K562 (cell line): ENCODE results near the gene TBL1XR1. TPM values are rescaled to one million over a fixed set of nuclear protein-coding genes. Genes with fewer than 3 reads are reported as not detected.

ENCODE experiments used
- ATAC-seq: fragments of 200-7000 bp; cut with Tn5 transposase; 3 replicates; pipeline ENCODE4 v1.9.1; 2020; ENCODE audit warnings: moderate library complexity
- BruUV-seq: library from RNA; stranded (reverse); fragments of 400-500 nt; replicated peaks from 2 replicates; lab custom pipeline; 2021; lab: Mats Ljungman, UMichigan
- CTCF ChIA-PET: fragments of 300-600 bp; formaldehyde crosslinking; extraction: SDS; loops from one replicate; lab custom pipeline; 2021; ENCODE audit warnings: low intra/inter-chr PET ratio; lab: Yijun Ruan, JAX
- POLR2A ChIA-PET: fragments of 300-600, 350-650 bp; sonication (Branson Sonifier 250); formaldehyde crosslinking; extraction: SDS; loops from one replicate; lab custom pipeline; 2021; ENCODE audit warnings: antibody characterized with exemption, inconsistent platforms; lab: Yijun Ruan, JAX
- DNase-seq, 4 experiments: peaks; one replicate each; pipeline versions ENCODE4 v3.0.0 to v3.0.0-alpha.2; 2011 to 2018; ENCODE audit warnings: low spot score in 3 of 4, mixed read lengths in 3 of 4; ENCODE audit errors: extremely low read depth in 1 of 4
- FAIRE-seq: peaks from 2 replicates; lab custom pipeline; 2011; peaks lifted over from hg19 to GRCh38; lab: Jason Lieb, UNC
- H2AFZ ChIP-seq: 2 replicates; pipeline ENCODE4 v1.6.0; 2011; ENCODE audit warnings: low read depth, low read length, control low read depth, inconsistent platforms
- H3K27ac ChIP-seq: fragments of 200-600 bp; 3 replicates; pipeline ENCODE4 v1.8.0; 2011; ENCODE audit warnings: low read depth, mild to moderate bottlenecking, control low read depth, inconsistent platforms, low read length, moderate library complexity, mixed read lengths; ENCODE audit errors: extremely low read depth
- H3K27me3 ChIP-seq, 2 experiments: fragments of 300-600 bp in 1 of 2; 2 replicates in 1 of 2; 3 replicates in 1 of 2; pipeline versions ENCODE4 v1.6.0 to v1.8.0; 2011; ENCODE audit warnings: inconsistent platforms in 2 of 2, low read length in 2 of 2, mild to moderate bottlenecking in 1 of 2, mixed read lengths in 1 of 2, moderate library complexity in 1 of 2; ENCODE audit not compliant: control insufficient read depth in 2 of 2, insufficient read depth in 2 of 2
- H3K36me3 ChIP-seq: fragments of 300-600 bp; 3 replicates; pipeline ENCODE4 v1.8.0; 2011; ENCODE audit warnings: mild to moderate bottlenecking, low read length, inconsistent platforms; ENCODE audit not compliant: control insufficient read depth, insufficient read depth
- H3K4me1 ChIP-seq, 2 experiments: fragments of 200-600 bp in 1 of 2; replicated peaks in 1 of 2; 2 replicates in 1 of 2; 3 replicates in 1 of 2; pipeline versions ENCODE4 v1.5.1 to v1.8.0; 2011; ENCODE audit warnings: inconsistent platforms in 2 of 2, low read length in 2 of 2, mild to moderate bottlenecking in 1 of 2, mixed read lengths in 1 of 2, moderate library complexity in 1 of 2; ENCODE audit not compliant: control insufficient read depth in 2 of 2, insufficient read depth in 2 of 2
- H3K4me2 ChIP-seq: 2 replicates; pipeline ENCODE4 v1.6.1; 2011; ENCODE audit warnings: low read length, control low read depth, inconsistent platforms, mixed read lengths; ENCODE audit not compliant: insufficient read depth
- H3K4me3 ChIP-seq: fragments of 200-600 bp; sonication (generic), shearing (Covaris generic); 2 replicates; pipeline ENCODE4 v1.5.1; 2016; ENCODE audit warnings: control low read depth, inconsistent platforms
- H3K79me2 ChIP-seq: fragments of 200-600 bp; 3 replicates; pipeline ENCODE4 v1.8.0; 2011; ENCODE audit warnings: low read length, inconsistent platforms; ENCODE audit not compliant: control insufficient read depth, insufficient read depth
- H3K9ac ChIP-seq, 2 experiments: 2 replicates each; pipeline versions ENCODE4 v1.6.0 to v1.6.1; 2011; ENCODE audit warnings: low read depth in 2 of 2, low read length in 2 of 2, control low read depth in 1 of 2, inconsistent platforms in 1 of 2, mild to moderate bottlenecking in 1 of 2, mixed read lengths in 1 of 2; ENCODE audit not compliant: insufficient read depth in 1 of 2
- H3K9me1 ChIP-seq: one replicate; pipeline ENCODE4 v1.6.0; 2011; ENCODE audit warnings: inconsistent platforms, mild to moderate bottlenecking, low read length, moderate library complexity; ENCODE audit not compliant: control insufficient read depth, insufficient read depth
- H3K9me3 ChIP-seq: replicated peaks from 2 replicates; pipeline ENCODE4 v1.5.1; 2011; ENCODE audit warnings: low read depth, low read length, inconsistent platforms; ENCODE audit not compliant: control insufficient read depth, insufficient read depth
- H4K20me1 ChIP-seq: replicated peaks from 2 replicates; pipeline ENCODE4 v1.6.1; 2011; ENCODE audit warnings: low read length, inconsistent platforms, mixed read lengths; ENCODE audit not compliant: control insufficient read depth, insufficient read depth
- BDP1 ChIP-seq: IDR thresholded peaks from 3 replicates; pipeline ENCODE4 v1.6.1; 2011; ENCODE audit not compliant: insufficient read length, insufficient read depth
- BRCA1 ChIP-seq, 2 experiments: fragments of 450-650 bp in 1 of 2; sonication (generic) in 1 of 2; formaldehyde crosslinking in 1 of 2; IDR thresholded peaks; 2 replicates each; pipeline versions ENCODE4 v1.5.0 to v1.6.1; 2017 to 2020; ENCODE audit warnings: mild to moderate bottlenecking in 1 of 2, missing genetic modification reagents in 1 of 2
- CSDE1 ChIP-seq, 2 experiments: fragments of 450-650 bp; IDR thresholded peaks; 2 replicates each; pipeline ENCODE4 v1.6.1; 2016; ENCODE audit warnings: mild to moderate bottlenecking in 1 of 2
- GATA2 ChIP-seq: sonication (generic); formaldehyde crosslinking; IDR thresholded peaks from 2 replicates; pipeline ENCODE4 v1.4.0; 2020; ENCODE audit warnings: mild to moderate bottlenecking, missing genetic modification reagents
- HIVEP1 ChIP-seq: fragments of 250-450 bp; sonication (Bioruptor Pico); IDR thresholded peaks from 2 replicates; pipeline ENCODE4 v1.4.0; 2020; ENCODE audit warnings: mild to moderate bottlenecking
- KLF16 ChIP-seq: IDR thresholded peaks from 2 replicates; pipeline ENCODE4 v1.6.1; 2016; ENCODE audit warnings: antibody characterized with exemption
- MXI1 ChIP-seq: IDR thresholded peaks from 2 replicates; pipeline ENCODE4 v1.6.1; 2011; ENCODE audit warnings: low read depth, mild to moderate bottlenecking, improper control_type of control experiment, low read length
- NBN ChIP-seq: fragments of 450-650 bp; IDR thresholded peaks from 2 replicates; pipeline ENCODE4 v1.6.1; 2016; ENCODE audit warnings: low read depth, mild to moderate bottlenecking
- NFE2 ChIP-seq: IDR thresholded peaks from 2 replicates; pipeline ENCODE4 v1.6.1; 2014; ENCODE audit warnings: antibody characterized with exemption, low read depth
- SRSF9 ChIP-seq: fragments of 200-400 bp; formaldehyde crosslinking; IDR thresholded peaks from 2 replicates; pipeline ENCODE4 v1.6.1; 2017; ENCODE audit warnings: low read depth, low read length, borderline replicate concordance
- ZFP1 ChIP-seq: fragments of 450-650 bp; formaldehyde crosslinking; IDR thresholded peaks from 2 replicates; pipeline ENCODE4 v1.4.0; 2020; ENCODE audit warnings: mild to moderate bottlenecking, mixed read lengths
- ZNF133 ChIP-seq: fragments of 250-450 bp; sonication (Bioruptor Pico); IDR thresholded peaks from 2 replicates; pipeline ENCODE4 v1.4.0; 2020; ENCODE audit warnings: mild to moderate bottlenecking
- ZNF212 ChIP-seq: fragments of 450-650 bp; formaldehyde crosslinking; IDR thresholded peaks from 2 replicates; pipeline ENCODE4 v1.4.0; 2020; ENCODE audit warnings: mild to moderate bottlenecking
- ZNF696 ChIP-seq: fragments of 250-450 bp; sonication (Bioruptor Pico); conservative IDR thresholded peaks from 2 replicates; pipeline ENCODE4 v1.4.0; 2020; ENCODE audit warnings: mild to moderate bottlenecking, moderate library complexity
- ZNF780A ChIP-seq: fragments of 250-450 bp; sonication (Bioruptor Pico); IDR thresholded peaks from 2 replicates; pipeline ENCODE4 v1.5.0; 2021; ENCODE audit warnings: mild to moderate bottlenecking
- ZSCAN29 ChIP-seq: fragments of 450-650 bp; IDR thresholded peaks from 2 replicates; pipeline ENCODE4 v1.6.1; 2017
- WGBS: fragments of 100-300 bp; shearing (Covaris generic); methylation state at CpG from one replicate; pipeline ENCODE4 v1.1.6; 2016; ENCODE audit warnings: low coverage, mixed read lengths; ENCODE audit not compliant: insufficient coverage; ENCODE audit errors: missing lambda C conversion rate; 5-methylcytosine and 5-hydroxymethylcytosine counted together
- in situ Hi-C: fragments of 300-500 bp; cut with MboI; formaldehyde crosslinking; loops from 4 replicates; pipeline ENCODE4 v1.15.0; 2018; ENCODE audit warnings: inconsistent platforms, mixed read lengths
- intact Hi-C: fragments of 100-400 bp; cut with micrococcal nuclease; formaldehyde crosslinking; loops from 2 replicates; pipeline ENCODE4 v1.14.2; 2022
- polyA plus RNA-seq, 8 experiments: library from polyadenylated mRNA; depleted of rRNA in 4 of 8; stranded (reverse) in 5 of 8; unstranded in 3 of 8; fragments of >200 nt; fragmentation: Nextera tagmentation in 2 of 8; fragmentation: Illumina TruSeq in 1 of 8; extraction: Ambion mirVana in 2 of 8; extraction: Trizol in 1 of 8; gene quantifications; 2 replicates each; pipeline versions ENCODE4 v1.2.1 to v1.2.3, GENCODE V29; 2011 to 2014; ENCODE audit warnings: inconsistent platforms in 1 of 8, missing spikeins in 1 of 8
- total RNA-seq, 7 experiments: library from RNA; depleted of rRNA in 6 of 7; stranded (reverse); fragments of >200 nt in 6 of 7; fragmentation: Illumina TruSeq in 2 of 7; extraction: Trizol in 2 of 7; gene quantifications; 2 replicates each; pipeline versions ENCODE4 v1.2.1 to v1.2.3, GENCODE V29; 2011 to 2021; ENCODE audit warnings: low replicate concordance in 1 of 7
- TF ChIP-seq, protein P1 (sequence below): fragments of 450-650 bp; IDR thresholded peaks from 2 replicates; pipeline ENCODE4 v1.6.1; 2014; ENCODE audit warnings: low read depth, mild to moderate bottlenecking, moderate library complexity, borderline replicate concordance
- TF ChIP-seq, protein P2 (sequence below): fragments of 450-650 bp; IDR thresholded peaks from 2 replicates; pipeline ENCODE4 v1.6.1; 2018; ENCODE audit warnings: mild to moderate bottlenecking, low read depth; ENCODE audit not compliant: partially characterized antibody
- TF ChIP-seq, protein P3 (sequence below), 2 experiments: fragments of 450-650 bp; IDR thresholded peaks; 2 replicates each; pipeline ENCODE4 v1.6.1; 2016

TBL1XR1 gene
- total and polyA plus RNA-seq, 9 of the 15 experiments (the other 6 are each of a cell fraction or from before 2014, with no cell fraction given): 19.6 to 171 (median 83.3) TPM

DNA sequence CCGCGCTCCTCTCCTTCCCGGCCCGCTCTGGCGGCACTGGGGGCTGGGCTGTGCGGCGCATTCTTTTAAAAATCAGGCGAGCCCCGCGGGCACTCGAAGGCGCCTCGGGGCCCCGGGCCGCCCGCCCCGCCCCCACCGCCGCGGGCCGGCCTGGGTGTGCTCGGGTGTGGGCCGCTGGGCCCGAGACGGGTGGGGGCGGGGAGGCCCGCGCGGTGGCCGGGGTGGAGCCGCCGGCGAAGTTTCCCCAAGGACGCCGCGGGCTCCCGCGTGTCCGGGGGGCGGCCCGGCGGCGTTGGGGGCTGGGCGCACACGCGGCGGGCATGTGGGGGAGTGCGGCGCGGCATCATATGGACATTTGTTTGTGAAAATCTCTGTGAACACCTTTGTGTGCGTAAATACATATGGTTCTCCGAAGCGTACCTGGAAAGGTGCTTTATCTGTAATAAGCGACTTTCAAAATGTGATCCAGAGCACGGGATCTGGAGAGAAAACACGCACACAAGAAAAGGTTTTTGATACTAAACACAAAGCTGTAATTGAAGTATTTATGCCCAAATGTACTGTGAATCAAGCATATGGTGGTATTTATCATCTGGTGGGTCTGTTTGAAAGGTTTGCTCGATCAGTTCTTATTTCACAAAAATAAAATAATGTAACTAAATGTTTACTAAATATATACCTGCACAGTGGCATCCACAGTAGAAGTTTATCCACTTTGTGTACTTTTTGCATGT, 612 bp upstream of the TBL1XR1 start:
- intact Hi-C loops: loop anchor here (1.0 to 10.0 kb wide), 3 partner anchors 84 to 277 kb away; no protein-coding TSS in a partner anchor
- H3K4me1 ChIP-seq: peaks cover 4 to 23% of the 10 kb centered on the region in 2 experiments; a peak in 4 of 5 replicates
- in situ Hi-C loops: loop anchor here (5.0 to 10.0 kb wide), 2 partner anchors 143 to 164 kb away; no protein-coding TSS in a partner anchor
- TF ChIP-seq HIVEP1 (CRISPR knock-in tag): no peak
- TF ChIP-seq BRCA1 (IDR thresholded peaks at IDR 0.05): no peak
- no peak for TF ChIP-seq BRCA1 (CRISPR knock-in tag; IDR thresholded peaks at IDR 0.05)
- TF ChIP-seq GATA2 (CRISPR knock-in tag): no peak
- TF ChIP-seq, protein P1, sequence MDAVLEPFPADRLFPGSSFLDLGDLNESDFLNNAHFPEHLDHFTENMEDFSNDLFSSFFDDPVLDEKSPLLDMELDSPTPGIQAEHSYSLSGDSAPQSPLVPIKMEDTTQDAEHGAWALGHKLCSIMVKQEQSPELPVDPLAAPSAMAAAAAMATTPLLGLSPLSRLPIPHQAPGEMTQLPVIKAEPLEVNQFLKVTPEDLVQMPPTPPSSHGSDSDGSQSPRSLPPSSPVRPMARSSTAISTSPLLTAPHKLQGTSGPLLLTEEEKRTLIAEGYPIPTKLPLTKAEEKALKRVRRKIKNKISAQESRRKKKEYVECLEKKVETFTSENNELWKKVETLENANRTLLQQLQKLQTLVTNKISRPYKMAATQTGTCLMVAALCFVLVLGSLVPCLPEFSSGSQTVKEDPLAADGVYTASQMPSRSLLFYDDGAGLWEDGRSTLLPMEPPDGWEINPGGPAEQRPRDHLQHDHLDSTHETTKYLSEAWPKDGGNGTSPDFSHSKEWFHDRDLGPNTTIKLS: peak; percentile 57; the same call in 1 of the 2 replicates
- no peak for TF ChIP-seq NFE2
- TF ChIP-seq BDP1: no peak
- no peak; the same call in 1 of the 2 replicates for TF ChIP-seq ZNF696 (CRISPR knock-in tag)
- no peak for TF ChIP-seq NBN
- TF ChIP-seq, protein P2, sequence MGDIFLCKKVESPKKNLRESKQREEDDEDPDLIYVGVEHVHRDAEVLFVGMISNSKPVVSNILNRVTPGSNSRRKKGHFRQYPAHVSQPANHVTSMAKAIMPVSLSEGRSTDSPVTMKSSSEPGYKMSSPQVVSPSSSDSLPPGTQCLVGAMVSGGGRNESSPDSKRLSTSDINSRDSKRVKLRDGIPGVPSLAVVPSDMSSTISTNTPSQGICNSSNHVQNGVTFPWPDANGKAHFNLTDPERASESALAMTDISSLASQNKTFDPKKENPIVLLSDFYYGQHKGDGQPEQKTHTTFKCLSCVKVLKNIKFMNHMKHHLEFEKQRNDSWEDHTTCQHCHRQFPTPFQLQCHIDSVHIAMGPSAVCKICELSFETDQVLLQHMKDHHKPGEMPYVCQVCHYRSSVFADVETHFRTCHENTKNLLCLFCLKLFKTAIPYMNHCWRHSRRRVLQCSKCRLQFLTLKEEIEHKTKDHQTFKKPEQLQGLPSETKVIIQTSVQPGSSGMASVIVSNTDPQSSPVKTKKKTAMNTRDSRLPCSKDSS: no peak
- TF ChIP-seq CSDE1 (IDR thresholded peaks at IDR 0.05): no peak
- TF ChIP-seq ZNF780A (CRISPR knock-in tag): no peak
- no peak for TF ChIP-seq ZFP1 (CRISPR knock-in tag)
- no peak for TF ChIP-seq KLF16
- TF ChIP-seq SRSF9: no peak
- TF ChIP-seq ZNF212: no peak
- TF ChIP-seq ZNF133 (CRISPR knock-in tag): no peak
- TF ChIP-seq, protein P3, sequence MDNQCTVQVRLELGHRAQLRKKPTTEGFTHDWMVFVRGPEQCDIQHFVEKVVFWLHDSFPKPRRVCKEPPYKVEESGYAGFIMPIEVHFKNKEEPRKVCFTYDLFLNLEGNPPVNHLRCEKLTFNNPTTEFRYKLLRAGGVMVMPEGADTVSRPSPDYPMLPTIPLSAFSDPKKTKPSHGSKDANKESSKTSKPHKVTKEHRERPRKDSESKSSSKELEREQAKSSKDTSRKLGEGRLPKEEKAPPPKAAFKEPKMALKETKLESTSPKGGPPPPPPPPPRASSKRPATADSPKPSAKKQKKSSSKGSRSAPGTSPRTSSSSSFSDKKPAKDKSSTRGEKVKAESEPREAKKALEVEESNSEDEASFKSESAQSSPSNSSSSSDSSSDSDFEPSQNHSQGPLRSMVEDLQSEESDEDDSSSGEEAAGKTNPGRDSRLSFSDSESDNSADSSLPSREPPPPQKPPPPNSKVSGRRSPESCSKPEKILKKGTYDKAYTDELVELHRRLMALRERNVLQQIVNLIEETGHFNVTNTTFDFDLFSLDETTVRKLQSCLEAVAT (IDR thresholded peaks at IDR 0.05): peak in 1 of 2 experiments; percentile 61; a peak in 2 of 4 replicates
- no peak for TF ChIP-seq ZSCAN29
- TF ChIP-seq MXI1: no peak

More for the DNA sequence above, 612 bp upstream of the TBL1XR1 start:
- H3K4me3 ChIP-seq: peak overlapping the region; percentile 93
- peak overlapping the region; percentile 98 for H3K27ac ChIP-seq
- no peaks in the 10 kb centered on the region for H3K9me1 ChIP-seq
- FAIRE-seq (no peak), DNase-seq (peak; percentile 85 to 94 (median 92)), ATAC-seq (peak; percentile 76)
- peaks cover 15% of the 10 kb centered on the region for H3K36me3 ChIP-seq
- no peaks in the 10 kb centered on the region for H3K27me3 ChIP-seq
- BruUV-seq: TSS peak; percentile 90
- H3K4me2 ChIP-seq: peak overlapping the region; percentile 86
- POLR2A ChIA-PET: interaction anchor here (0.6 to 6.3 kb wide), 6 partner anchors 9 to 236 kb away, joined by 3 to 97 read pairs (median 3); no protein-coding TSS in a partner anchor
- CTCF ChIA-PET: interaction anchor here (1.0 to 1.7 kb wide), 2 partner anchors 161 to 163 kb away, joined by 4 to 13 read pairs; no protein-coding TSS in a partner anchor
- H4K20me1 ChIP-seq: 0 out of 2 replicates have a peak, but pooled peaks cover 2% of the 10 kb centered on the region
- peak overlapping the region; percentile 92 for H2AFZ ChIP-seq
- H3K9ac ChIP-seq: peak overlapping the region; percentile 88 to 96
- 0% methylated on average over 4 of the region's 57 CpGs for WGBS
- H3K9me3 ChIP-seq: no peaks in the 10 kb centered on the region; the same call in 1 of the 2 replicates
- H3K79me2 ChIP-seq: peaks cover 42% of the 10 kb centered on the region
